ENCODE measurements around the gene CEACAM19.

The CEACAM19 gene

GRCh38 chr19:44641501-44642265 lies 29.6 kb upstream of the CEACAM19 start:
- no peak for TF ChIP-seq CTCF (IDR thresholded peaks at IDR 0.05; ENCODE audit: low read depth, low read length)
- no peak overlapping the region for H3K4me3 ChIP-seq (ENCODE audit: low read depth, low read length)

GRCh38 chr19:44642377-44642776 lies 28.9 kb upstream of the CEACAM19 start:
- no peak for TF ChIP-seq CTCF (IDR thresholded peaks at IDR 0.05; ENCODE audit: low read depth, low read length)

GRCh38 chr19:44643605-44644401 lies 27.5 kb upstream of the CEACAM19 start, which contains the start of gene PVR:
Gene PVR (plus strand): TSS chr19:44643910. CDS start chr19:44644097, 187 bp downstream.
- peak within 1 kb of the TSS; percentile 69 for H3K4me3 ChIP-seq (ENCODE audit: low read depth, low read length)
- no peak for TF ChIP-seq CTCF (IDR thresholded peaks at IDR 0.05; ENCODE audit: low read depth, low read length)

More at GRCh38 chr19:44642377-44642776, 28.9 kb upstream of the CEACAM19 start:
- no peak overlapping the region for H3K4me3 ChIP-seq (ENCODE audit: low read depth, low read length)

- peak overlapping the region; percentile 69 for H3K4me3 ChIP-seq (ENCODE audit: low read depth, low read length)
- no peak for TF ChIP-seq CTCF (IDR thresholded peaks at IDR 0.05; ENCODE audit: low read depth, low read length)
Measured at GRCh38 chr19:44644402-44645016, 26.8 kb upstream of the CEACAM19 start.

- TF ChIP-seq CTCF (IDR thresholded peaks at IDR 0.05; ENCODE audit: low read depth, low read length): no peak
- peak overlapping the region; percentile 59 for H3K4me3 ChIP-seq (ENCODE audit: low read depth, low read length)
Measured at GRCh38 chr19:44645407-44646048, 25.8 kb upstream of the CEACAM19 start.

GRCh38 chr19:44646049-44646416 lies 25.2 kb upstream of the CEACAM19 start:
- no peak for TF ChIP-seq CTCF (IDR thresholded peaks at IDR 0.05; ENCODE audit: low read depth, low read length)
- peak overlapping the region; percentile 59 for H3K4me3 ChIP-seq (ENCODE audit: low read depth, low read length)

All from WI38 (cell line).